HG03045 (cell line): Measurements from ENCODE around the gene RUNX2.

Source experiments
- ATAC-seq: cut with Tn5 transposase; IDR thresholded peaks from one replicate; pipeline ENCODE4 v1.9.1; 2021; ENCODE audit warnings: mild to moderate bottlenecking, moderate library complexity; ENCODE audit not compliant: unreplicated experiment

Gene RUNX2

DNA sequence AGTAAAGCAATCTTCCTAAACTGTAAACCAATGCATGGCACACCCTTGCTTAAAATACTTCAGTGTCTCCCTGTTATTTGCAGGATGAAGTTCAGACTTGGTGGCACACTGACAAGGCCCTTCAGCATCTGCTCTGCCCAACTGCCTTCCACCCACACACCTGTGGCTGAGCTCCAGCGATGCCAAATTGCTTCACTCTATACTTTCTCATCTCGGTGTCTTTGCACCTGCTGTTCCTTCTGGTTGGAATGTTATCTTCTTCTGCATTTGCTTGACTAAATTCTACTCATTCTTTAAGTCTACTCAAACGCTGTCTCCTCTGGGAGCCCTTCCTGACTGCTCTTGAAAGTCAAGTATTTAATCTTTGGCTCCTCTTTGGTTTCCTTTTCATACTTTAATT is 149.7 kb downstream of the RUNX2 start:
- no peak for ATAC-seq

DNA sequence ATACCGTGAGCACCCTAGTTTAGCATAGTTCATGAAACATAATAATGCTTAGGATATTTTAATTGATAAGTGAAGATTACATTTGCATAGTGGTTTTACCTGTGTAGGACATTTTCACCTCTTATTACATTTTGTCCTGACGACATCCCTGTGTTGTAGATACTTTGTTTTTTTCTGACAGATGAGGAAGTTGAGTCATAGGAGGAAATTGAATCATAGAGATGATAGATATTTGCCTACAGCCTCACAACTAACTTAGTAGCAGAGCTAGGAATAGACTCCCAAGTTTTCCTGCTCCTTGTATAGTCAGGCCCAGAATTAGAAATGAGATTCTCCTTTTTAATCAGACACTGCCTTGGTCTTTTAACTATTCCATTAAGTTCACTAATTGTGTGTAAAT is 150.1 kb downstream of the RUNX2 start:
- no peak for ATAC-seq

GRCh38 chr6:45479834-45480751 is 152.0 kb downstream of the RUNX2 start:
- peak; percentile 81 for ATAC-seq

GRCh38 chr6:45480752-45481415 is 152.8 kb downstream of the RUNX2 start:
- no peak for ATAC-seq

GRCh38 chr6:45483021-45483420 is 154.9 kb downstream of the RUNX2 start:
- no peak for ATAC-seq

GRCh38 chr6:45483501-45483900 is 155.4 kb downstream of the RUNX2 start:
- ATAC-seq = no peak

GRCh38 chr6:45486736-45487135 is 158.6 kb downstream of the RUNX2 start:
- no peak for ATAC-seq

DNA sequence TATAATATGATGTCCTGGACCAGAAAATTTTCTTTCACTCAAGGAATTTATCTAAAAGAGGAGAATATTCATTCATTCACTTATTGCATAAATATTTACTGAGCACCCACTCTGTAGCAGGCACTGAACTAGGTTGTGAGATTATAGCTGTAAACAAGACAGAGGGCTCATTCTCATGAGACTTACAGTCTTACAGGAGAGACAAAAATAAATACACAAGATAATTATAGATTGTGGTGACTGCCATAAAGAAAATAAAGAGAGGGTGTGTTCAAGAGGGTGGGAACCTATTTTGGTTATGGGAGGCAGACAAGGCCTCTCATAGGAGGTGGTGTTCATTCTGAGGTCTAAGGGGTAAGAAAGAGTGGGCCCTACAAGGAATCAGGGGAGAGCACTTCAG is 159.5 kb downstream of the RUNX2 start:
- peak; percentile 45 for ATAC-seq

DNA sequence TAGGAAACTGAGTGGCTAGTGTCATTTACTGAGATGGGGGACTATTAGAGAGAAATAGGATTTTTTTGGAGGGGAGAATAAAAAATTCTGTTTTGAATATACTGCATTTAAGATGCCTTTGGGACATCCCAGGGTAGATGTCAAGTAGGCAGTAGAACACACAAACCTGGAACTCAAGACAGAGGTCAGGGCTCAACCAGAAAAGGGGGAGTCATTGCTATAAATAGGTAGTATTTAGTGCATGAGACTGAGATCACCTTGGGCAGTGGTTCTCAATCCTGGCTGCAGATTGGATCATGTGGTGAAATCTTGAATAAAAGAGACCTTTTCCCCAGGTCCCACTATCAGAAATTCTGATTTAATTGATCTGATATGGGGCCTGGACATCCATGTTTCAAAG is 160.1 kb downstream of the RUNX2 start:
- ATAC-seq = no peak

- no peak for ATAC-seq
Measured at GRCh38 chr6:45488889-45489288, 160.8 kb downstream of the RUNX2 start.

GRCh38 chr6:45491048-45491735 is 163.1 kb downstream of the RUNX2 start:
- no peak for ATAC-seq

DNA sequence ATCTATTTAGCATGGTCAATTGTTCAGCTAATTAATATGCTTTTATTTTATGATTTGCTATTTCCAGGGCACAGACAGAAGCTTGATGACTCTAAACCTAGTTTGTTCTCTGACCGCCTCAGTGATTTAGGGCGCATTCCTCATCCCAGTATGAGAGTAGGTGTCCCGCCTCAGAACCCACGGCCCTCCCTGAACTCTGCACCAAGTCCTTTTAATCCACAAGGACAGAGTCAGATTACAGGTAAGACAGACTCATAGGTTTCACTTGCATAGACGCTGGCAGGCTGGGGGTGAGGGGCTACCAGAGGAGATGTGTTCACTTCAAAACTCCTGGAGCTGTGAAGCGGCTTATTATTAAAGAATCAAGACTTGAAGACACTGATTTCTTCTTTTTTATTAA is 163.7 kb downstream of the RUNX2 start:
- ATAC-seq = no peak

- ATAC-seq = no peak
Measured at GRCh38 chr6:45493761-45494160, 165.6 kb downstream of the RUNX2 start.

DNA sequence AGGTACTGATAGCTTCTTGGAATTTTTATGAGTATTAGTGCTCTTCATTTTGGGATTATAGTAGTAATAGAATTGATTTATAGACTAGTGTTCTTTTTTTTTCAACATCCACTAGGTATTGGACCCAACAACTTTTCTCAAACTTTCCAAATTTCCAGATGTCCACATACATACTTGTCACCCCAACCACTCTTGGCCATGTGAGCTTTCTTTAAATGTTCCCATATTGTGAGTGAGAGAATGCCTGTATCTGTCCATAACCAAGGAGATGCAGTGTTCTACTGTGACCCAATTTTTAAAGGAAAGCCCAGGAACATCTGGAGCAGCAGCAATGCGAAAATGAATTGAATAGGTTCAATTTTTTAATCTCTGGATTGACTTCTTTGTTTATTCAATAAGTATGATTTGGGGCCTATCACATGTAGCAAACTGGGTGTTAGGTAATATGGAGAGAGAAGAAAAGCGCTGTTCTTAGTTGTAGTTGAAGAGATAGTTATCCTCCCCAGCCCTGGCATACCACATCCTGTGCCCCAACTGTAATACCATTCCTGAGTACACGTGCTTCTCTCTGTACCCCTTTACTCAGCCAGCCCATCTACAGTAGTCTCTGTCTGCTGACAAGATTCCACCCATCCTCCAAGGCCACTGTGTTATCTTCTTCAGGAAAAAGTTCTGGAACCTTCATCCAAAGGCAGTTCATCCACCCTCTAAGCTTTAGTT is 166.4 kb downstream of the RUNX2 start:
- no peak for ATAC-seq

GRCh38 chr6:45495429-45496084 is 167.4 kb downstream of the RUNX2 start:
- ATAC-seq = no peak

- no peak for ATAC-seq
Measured at GRCh38 chr6:45496085-45496433, 167.9 kb downstream of the RUNX2 start.

- ATAC-seq = no peak
Measured at GRCh38 chr6:45498591-45498990, 170.5 kb downstream of the RUNX2 start.

DNA sequence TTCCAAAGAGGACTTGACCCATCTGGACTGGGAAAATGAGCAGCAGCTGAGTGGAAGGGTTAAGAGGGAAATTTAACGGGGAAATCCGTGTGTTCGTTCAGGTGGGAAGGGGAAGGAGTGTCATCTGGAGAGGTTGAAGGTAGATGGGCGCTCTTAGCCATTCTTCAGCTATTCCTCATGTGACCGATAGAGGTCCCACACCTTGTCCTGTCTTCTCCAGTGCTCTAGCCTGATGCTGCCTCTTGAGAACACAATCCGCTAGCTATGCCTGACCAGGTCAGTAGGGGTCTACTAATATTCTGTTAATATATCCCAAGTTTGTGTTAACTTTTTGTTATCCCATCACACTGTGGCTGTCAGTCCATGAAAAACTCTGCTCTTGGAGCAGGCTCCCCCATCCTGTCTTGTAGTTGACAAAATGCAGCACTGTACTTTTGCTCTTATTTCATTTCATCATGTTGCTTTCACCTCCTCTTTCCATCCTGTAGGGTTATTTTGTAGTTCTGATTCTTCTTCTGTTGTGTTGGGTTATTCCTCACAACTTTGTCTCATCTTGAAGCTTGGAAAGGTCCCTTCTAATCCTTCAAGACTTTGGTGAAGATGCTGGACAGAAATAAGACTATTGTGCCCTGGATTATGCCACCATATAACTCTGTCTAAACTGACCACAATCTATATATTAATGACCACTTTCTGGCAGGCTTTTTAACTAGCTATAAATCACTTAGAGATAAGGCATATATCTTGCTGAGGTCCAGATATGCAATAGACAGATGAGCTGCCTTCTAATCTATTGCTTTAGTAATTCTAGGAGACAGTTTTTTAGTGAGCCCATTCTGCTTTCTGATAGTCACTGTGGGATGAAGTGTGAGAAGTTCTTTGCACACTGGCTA is 173.0 kb downstream of the RUNX2 start:
- no peak for ATAC-seq

GRCh38 chr6:45502456-45502855 is 174.3 kb downstream of the RUNX2 start:
- ATAC-seq = no peak

DNA sequence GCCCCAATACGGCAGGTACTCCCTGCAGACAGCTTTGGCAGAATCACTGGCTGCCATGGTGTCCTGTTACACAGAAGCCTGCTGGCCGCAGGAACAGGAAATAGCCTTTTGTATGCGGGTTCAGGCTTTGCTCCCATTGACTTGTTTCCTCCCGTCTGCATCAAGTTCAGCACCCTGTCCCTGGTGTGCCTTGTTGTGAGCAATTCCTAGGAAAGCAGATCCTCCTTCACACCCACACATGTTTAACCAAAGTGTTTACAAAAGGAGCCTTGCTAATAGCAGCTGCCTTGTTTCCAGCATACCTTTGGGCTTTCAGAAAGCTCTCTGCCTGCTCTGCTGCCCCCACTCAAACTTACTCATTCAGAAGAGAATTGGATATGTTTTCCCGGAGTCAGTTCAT is 176.8 kb downstream of the RUNX2 start:
- ATAC-seq = no peak
